CD14-positive monocyte (primary cell): ENCODE measurements around the gene MBOAT7. TPM values are rescaled to one million over a fixed set of nuclear protein-coding genes. Genes with fewer than 3 reads are reported as not detected.
A peak's percentile ranks its signal among the peaks of the same experiment; 100 is the strongest.
"Not testable (repeated sequence)": the region's sequence is repeated elsewhere in the genome, so short reads cannot be mapped to it uniquely, and the experiment has no call there.

ENCODE experiments used
- DNase-seq, 3 donors: peaks; one replicate each; pipeline ENCODE4 v3.0.0-alpha.2; 2011 to 2022
- H2AFZ ChIP-seq: 2 replicates; pipeline ENCODE4 v1.6.0; 2012; ENCODE audit warnings: mild to moderate bottlenecking, low read depth, low read length, inconsistent platforms; ENCODE audit not compliant: insufficient read depth, poor library complexity, severe bottlenecking
- H3K27ac ChIP-seq, 2 donors: 1 replicate in 1 of 2; 2 replicates in 1 of 2; pipeline ENCODE4 v1.5.1; 2012 to 2013; ENCODE audit warnings: low read length in 2 of 2, control low read depth in 1 of 2, inconsistent platforms in 1 of 2, low read depth in 1 of 2, mild to moderate bottlenecking in 1 of 2
- H3K27me3 ChIP-seq, 2 donors: one replicate each; pipeline versions ENCODE4 v1.6.0 to v1.6.1; 2011 to 2013; ENCODE audit warnings: low read length in 2 of 2; ENCODE audit not compliant: control insufficient read depth in 2 of 2, insufficient read depth in 2 of 2
- H3K36me3 ChIP-seq, 2 donors: replicated peaks in 1 of 2; 1 replicate in 1 of 2; 2 replicates in 1 of 2; pipeline versions ENCODE4 v1.5.1 to v1.6.1; 2012 to 2013; ENCODE audit warnings: low read length in 2 of 2, control low read depth in 1 of 2, inconsistent platforms in 1 of 2, mild to moderate bottlenecking in 1 of 2; ENCODE audit not compliant: insufficient read depth in 2 of 2, control insufficient read depth in 1 of 2
- H3K4me1 ChIP-seq, 2 donors: 1 replicate in 1 of 2; 2 replicates in 1 of 2; pipeline versions ENCODE4 v1.5.1 to v1.6.1; 2012 to 2013; ENCODE audit warnings: low read length in 2 of 2, control low read depth in 1 of 2, inconsistent platforms in 1 of 2, mild to moderate bottlenecking in 1 of 2, moderate library complexity in 1 of 2; ENCODE audit not compliant: insufficient read depth in 2 of 2, control insufficient read depth in 1 of 2
- H3K4me2 ChIP-seq: replicated peaks from 2 replicates; pipeline ENCODE3; 2012; ENCODE audit warnings: low read length, moderate library complexity, mild to moderate bottlenecking; ENCODE audit not compliant: poor library complexity, severe bottlenecking; ENCODE audit errors: extremely low read depth
- H3K4me3 ChIP-seq, 3 experiments: fragments of 200-600 bp in 1 of 3; sonication (generic) in 1 of 3; replicated peaks in 1 of 3; 1 replicate in 2 of 3; 2 replicates in 1 of 3; pipeline ENCODE4 v1.5.1; 2011 to 2013; ENCODE audit warnings: low read length in 3 of 3, mild to moderate bottlenecking in 3 of 3, control low read depth in 2 of 3, low read depth in 2 of 3, inconsistent platforms in 1 of 3, moderate library complexity in 1 of 3
- H3K79me2 ChIP-seq: 2 replicates; pipeline ENCODE4 v1.6.0; 2012; ENCODE audit warnings: mild to moderate bottlenecking, control low read depth, inconsistent platforms, low read length, moderate library complexity; ENCODE audit not compliant: insufficient read depth
- H3K9ac ChIP-seq: 2 replicates; pipeline ENCODE4 v1.6.0; 2017; ENCODE audit warnings: low read length, mild to moderate bottlenecking; ENCODE audit not compliant: insufficient read depth, poor library complexity, severe bottlenecking
- H3K9me3 ChIP-seq, 2 donors: replicated peaks in 1 of 2; 1 replicate in 1 of 2; 2 replicates in 1 of 2; pipeline versions ENCODE4 v1.5.1 to v1.6.1; 2012 to 2013; ENCODE audit warnings: low read length in 2 of 2, control low read depth in 1 of 2; ENCODE audit not compliant: control insufficient read depth in 1 of 2, insufficient read depth in 1 of 2
- H4K20me1 ChIP-seq: 2 replicates; pipeline ENCODE4 v1.6.0; 2012; ENCODE audit warnings: mild to moderate bottlenecking, low read length, control low read depth, moderate library complexity; ENCODE audit not compliant: insufficient read depth
- H3K27ac Mint-ChIP-seq, 7 donors: one replicate each; pipeline ENCODE4 v1.8.0; 2020; ENCODE audit warnings: mild to moderate bottlenecking in 7 of 7, mixed read lengths in 7 of 7, moderate library complexity in 6 of 7, inconsistent platforms in 2 of 7
- H3K27me3 Mint-ChIP-seq, 3 donors: one replicate each; pipeline ENCODE4 v1.8.0; 2021 to 2022; ENCODE audit warnings: low read depth in 3 of 3, mild to moderate bottlenecking in 3 of 3, mixed read lengths in 3 of 3, moderate library complexity in 3 of 3, inconsistent platforms in 1 of 3
- H3K36me3 Mint-ChIP-seq, 2 donors: one replicate each; pipeline ENCODE4 v1.8.0; 2020; ENCODE audit warnings: mixed read lengths in 2 of 2, inconsistent platforms in 1 of 2, mild to moderate bottlenecking in 1 of 2
- H3K4me1 Mint-ChIP-seq: one replicate; pipeline ENCODE4 v1.8.0; 2020; ENCODE audit warnings: mild to moderate bottlenecking, mixed read lengths
- H3K4me3 Mint-ChIP-seq, 2 donors: one replicate each; pipeline ENCODE4 v1.8.0; 2020; ENCODE audit warnings: mild to moderate bottlenecking in 2 of 2, mixed read lengths in 2 of 2, moderate library complexity in 1 of 2
- H3K9me3 Mint-ChIP-seq, 7 donors: one replicate each; pipeline ENCODE4 v1.8.0; 2020 to 2022; ENCODE audit warnings: mixed read lengths in 7 of 7, mild to moderate bottlenecking in 6 of 7, moderate library complexity in 6 of 7, inconsistent platforms in 2 of 7
- WGBS: methylation state at CpG from one replicate; pipeline ENCODE4 v1.1.5; 2013; ENCODE audit warnings: missing lambda C conversion rate; ENCODE audit not compliant: insufficient coverage; 5-methylcytosine and 5-hydroxymethylcytosine counted together
- intact Hi-C, 2 donors: fragments of 100-400 bp; cut with micrococcal nuclease; formaldehyde crosslinking; loops; one replicate each; pipeline versions ENCODE4 v1.15.0 to v1.15.1; 2023
- polyA plus RNA-seq, 3 donors: library from polyadenylated mRNA; depleted of rRNA in 1 of 3; unstranded in 2 of 3; stranded (reverse) in 1 of 3; fragments of 300-500 nt in 2 of 3; fragments of >200 nt in 1 of 3; fragmentation: Illumina TruSeq in 2 of 3; gene quantifications; 1 replicate in 2 of 3; 2 replicates in 1 of 3; pipeline ENCODE4 v1.2.3, GENCODE V29; 2012 to 2021
- TF ChIP-seq, protein P1 (sequence below): fragments of 200-600 bp; IDR thresholded peaks from one replicate; pipeline ENCODE4 v1.8.0; 2022; ENCODE audit warnings: antibody characterized with exemption, mild to moderate bottlenecking

The MBOAT7 gene
- polyA plus RNA-seq, 3 donors: 84.0 to 115 (median 111) TPM

DNA sequence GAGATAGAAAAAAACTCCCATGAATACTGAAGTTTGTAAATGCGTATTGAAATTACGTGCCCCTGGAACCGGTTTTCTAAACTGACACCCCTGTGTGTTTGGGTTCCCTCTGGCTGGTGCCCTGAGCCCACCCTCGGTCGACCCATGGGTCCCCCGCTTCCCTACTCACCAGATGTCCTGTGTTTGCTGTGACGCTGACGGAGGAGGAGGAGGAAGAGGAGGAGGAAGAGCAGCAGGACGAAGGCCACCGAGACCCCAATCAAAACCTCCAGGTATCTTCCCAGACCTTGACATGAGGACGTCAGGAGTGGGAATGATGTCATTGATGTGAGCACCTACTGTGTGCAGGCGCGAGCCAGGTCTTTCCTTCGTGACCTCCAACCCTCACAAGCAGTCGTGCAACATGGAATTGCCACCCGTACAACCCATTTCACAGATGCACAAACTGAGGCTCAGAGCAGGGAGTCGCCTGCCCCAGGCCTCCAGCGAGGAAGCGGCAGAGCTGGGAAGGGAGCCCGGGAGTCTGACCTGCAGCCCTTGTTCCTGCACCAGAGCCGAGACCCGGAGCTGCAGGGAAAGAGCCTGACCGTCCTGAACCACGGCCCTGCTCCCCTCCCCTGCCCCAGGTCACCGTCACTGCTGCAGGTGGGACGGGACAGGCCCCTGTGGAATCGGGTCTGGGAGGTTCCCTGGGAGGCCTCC is 29.7 kb upstream of the MBOAT7 start:
- H3K4me1 ChIP-seq: peaks cover 46 to 72% of the 10 kb centered on the region in 2 donors
- H3K79me2 ChIP-seq: peaks cover 33% of the 10 kb centered on the region
- Mint-ChIP-seq H3K36me3 (peaks cover 48 to 51% of the 10 kb centered on the region in 2 donors), H3K27me3 (peaks cover 0 to 3% (median 0%) of the 10 kb centered on the region in 3 donors), H3K4me3 (peak overlapping the region in 1 of 2 donors; percentile 48), H3K4me1 (peaks cover 66% of the 10 kb centered on the region), H3K27ac (peak overlapping the region in 5 of 7 donors; percentile 32 to 70 (median 64)), H3K9me3 (no peaks in the 10 kb centered on the region)
- intact Hi-C loops: no loop called here
- H3K27me3 ChIP-seq: no peaks in the 10 kb centered on the region
- H3K36me3 ChIP-seq: peaks cover 36 to 41% of the 10 kb centered on the region in 2 donors
- H4K20me1 ChIP-seq: peaks cover 26% of the 10 kb centered on the region
- WGBS: 98% methylated on average over 18 of the region's 27 CpGs
- H3K27ac ChIP-seq: peak overlapping the region; percentile 23 to 36
- no peak for DNase-seq
- no peak overlapping the region for H2AFZ ChIP-seq
- no peak overlapping the region for H3K9ac ChIP-seq
- no peak overlapping the region for H3K4me2 ChIP-seq
- TF ChIP-seq, protein P1, sequence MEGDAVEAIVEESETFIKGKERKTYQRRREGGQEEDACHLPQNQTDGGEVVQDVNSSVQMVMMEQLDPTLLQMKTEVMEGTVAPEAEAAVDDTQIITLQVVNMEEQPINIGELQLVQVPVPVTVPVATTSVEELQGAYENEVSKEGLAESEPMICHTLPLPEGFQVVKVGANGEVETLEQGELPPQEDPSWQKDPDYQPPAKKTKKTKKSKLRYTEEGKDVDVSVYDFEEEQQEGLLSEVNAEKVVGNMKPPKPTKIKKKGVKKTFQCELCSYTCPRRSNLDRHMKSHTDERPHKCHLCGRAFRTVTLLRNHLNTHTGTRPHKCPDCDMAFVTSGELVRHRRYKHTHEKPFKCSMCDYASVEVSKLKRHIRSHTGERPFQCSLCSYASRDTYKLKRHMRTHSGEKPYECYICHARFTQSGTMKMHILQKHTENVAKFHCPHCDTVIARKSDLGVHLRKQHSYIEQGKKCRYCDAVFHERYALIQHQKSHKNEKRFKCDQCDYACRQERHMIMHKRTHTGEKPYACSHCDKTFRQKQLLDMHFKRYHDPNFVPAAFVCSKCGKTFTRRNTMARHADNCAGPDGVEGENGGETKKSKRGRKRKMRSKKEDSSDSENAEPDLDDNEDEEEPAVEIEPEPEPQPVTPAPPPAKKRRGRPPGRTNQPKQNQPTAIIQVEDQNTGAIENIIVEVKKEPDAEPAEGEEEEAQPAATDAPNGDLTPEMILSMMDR: no peak
- no peaks in the 10 kb centered on the region for H3K9me3 ChIP-seq
- peak overlapping the region in 1 of 3 experiments; percentile 28 for H3K4me3 ChIP-seq

DNA sequence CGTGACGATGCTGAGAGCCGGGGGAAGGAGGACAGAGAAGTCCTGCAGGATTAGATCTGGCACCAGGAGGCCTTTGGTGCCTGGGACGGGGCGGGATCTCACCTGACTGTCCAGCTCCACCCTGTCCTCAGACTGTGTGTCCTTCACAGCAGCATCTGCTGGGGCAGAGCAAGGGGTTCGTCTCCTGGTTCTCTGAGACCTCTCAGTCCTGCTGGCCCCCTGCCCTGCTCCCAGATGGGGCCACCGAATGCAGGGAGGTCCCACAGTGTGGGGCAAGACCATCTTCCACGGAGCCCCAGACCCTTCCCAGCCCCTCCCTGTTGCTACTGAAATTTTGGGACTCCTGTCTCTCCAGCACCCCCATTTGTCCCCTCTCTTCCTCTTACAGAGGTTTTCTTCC is 28.9 kb upstream of the MBOAT7 start:
- Histone ChIP-seq H3K9me3 (no peaks in the 10 kb centered on the region), H2AFZ (no peak overlapping the region), H3K9ac (no peak overlapping the region), H3K27ac (peak overlapping the region; percentile 29 to 36), H4K20me1 (peaks cover 26% of the 10 kb centered on the region), H3K4me1 (peaks cover 38 to 63% of the 10 kb centered on the region in 2 donors), H3K4me3 (no peak overlapping the region), H3K4me2 (peak overlapping the region; percentile 3), H3K36me3 (peaks cover 36 to 41% of the 10 kb centered on the region in 2 donors), H3K79me2 (peaks cover 34% of the 10 kb centered on the region), H3K27me3 (no peaks in the 10 kb centered on the region)
- Mint-ChIP-seq H3K27me3 (peaks cover 0 to 3% (median 0%) of the 10 kb centered on the region in 3 donors), H3K4me1 (peaks cover 61% of the 10 kb centered on the region), H3K27ac (peak overlapping the region; percentile 7 to 82 (median 63)), H3K36me3 (peaks cover 50 to 53% of the 10 kb centered on the region in 2 donors), H3K9me3 (no peaks in the 10 kb centered on the region), H3K4me3 (peak overlapping the region in 1 of 2 donors; percentile 4)
- intact Hi-C loops: no loop called here
- no peak for DNase-seq
- WGBS: 96% methylated on average over 8 of the region's 8 CpGs
- TF ChIP-seq, protein P1: no peak

DNA sequence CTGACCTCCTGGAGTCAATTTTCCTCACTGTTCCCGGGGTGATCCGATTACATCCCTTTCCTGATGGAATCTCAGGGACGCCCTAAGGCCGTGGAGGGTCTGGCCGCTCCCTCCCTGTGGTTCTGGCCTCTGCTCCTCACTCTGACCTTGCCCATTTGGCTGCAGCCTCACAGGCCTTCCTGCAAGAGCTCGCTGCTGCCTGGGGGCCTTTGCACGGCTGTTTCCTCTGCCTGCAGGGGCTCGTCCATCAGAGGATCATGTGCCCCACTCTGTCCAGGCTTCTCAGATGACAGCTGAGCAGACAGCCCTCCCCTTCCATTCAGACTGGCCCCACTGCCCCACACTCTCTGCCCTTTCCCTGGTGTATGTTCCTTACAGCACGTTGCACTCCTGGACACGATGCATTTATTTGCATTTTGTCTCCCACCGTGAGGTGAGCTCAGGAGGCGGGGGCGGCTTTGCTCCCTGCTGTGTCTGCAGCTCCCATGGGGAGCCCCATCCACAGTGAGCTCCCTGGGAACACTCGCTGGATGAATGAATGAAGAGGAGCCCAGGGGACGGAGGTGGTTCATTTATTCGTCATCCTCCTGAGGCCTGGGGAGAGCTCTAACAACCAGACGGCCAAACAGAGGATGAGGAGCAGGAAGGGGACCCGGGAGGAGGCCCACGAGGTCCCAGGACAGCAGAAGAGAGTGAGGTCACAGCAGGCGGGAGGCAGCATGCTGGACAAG is 28.3 kb upstream of the MBOAT7 start:
- H3K27me3 Mint-ChIP-seq, H3K4me2 ChIP-seq, H3K9me3 Mint-ChIP-seq, H2AFZ ChIP-seq, H3K27me3 ChIP-seq, H3K9ac ChIP-seq, intact Hi-C loops, H3K4me3 ChIP-seq, DNase-seq, H3K9me3 ChIP-seq: not testable (repeated sequence)
- Mint-ChIP-seq H3K4me3 (peak overlapping the region in 1 of 2 donors; percentile 4), H3K27ac (peak overlapping the region in 6 of 7 donors; percentile 41 to 82 (median 64)), H3K36me3 (peaks cover 54 to 58% of the 10 kb centered on the region in 2 donors), H3K4me1 (peaks cover 62% of the 10 kb centered on the region)
- Histone ChIP-seq H3K79me2 (peaks cover 38% of the 10 kb centered on the region), H3K36me3 (peaks cover 36 to 41% of the 10 kb centered on the region in 2 donors), H3K4me1 (peaks cover 32 to 58% of the 10 kb centered on the region in 2 donors), H4K20me1 (peaks cover 26% of the 10 kb centered on the region), H3K27ac (peak overlapping the region in 1 of 2 donors; percentile 36)
- WGBS: 81% methylated on average over 7 of the region's 20 CpGs
